Measurements from ENCODE around the gene PGLYRP3. TPM values are rescaled to one million over a fixed set of nuclear protein-coding genes. Genes with fewer than 3 reads are reported as not detected.

The PGLYRP3 gene, protein sequence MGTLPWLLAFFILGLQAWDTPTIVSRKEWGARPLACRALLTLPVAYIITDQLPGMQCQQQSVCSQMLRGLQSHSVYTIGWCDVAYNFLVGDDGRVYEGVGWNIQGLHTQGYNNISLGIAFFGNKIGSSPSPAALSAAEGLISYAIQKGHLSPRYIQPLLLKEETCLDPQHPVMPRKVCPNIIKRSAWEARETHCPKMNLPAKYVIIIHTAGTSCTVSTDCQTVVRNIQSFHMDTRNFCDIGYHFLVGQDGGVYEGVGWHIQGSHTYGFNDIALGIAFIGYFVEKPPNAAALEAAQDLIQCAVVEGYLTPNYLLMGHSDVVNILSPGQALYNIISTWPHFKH
- total RNA-seq, result not detected

GRCh38 chr1:153312570-153313186 lies at the start of gene PGLYRP3:
PGLYRP3 (minus strand) TSS chr1:153312952; CDS start chr1:153310665, 2,287 bp downstream.
- Histone ChIP-seq H3K9me3 (no peaks in the 10 kb centered on the region), H3K4me1 (no peaks in the 10 kb centered on the region), H3K27me3 (no peaks in the 10 kb centered on the region), H3K4me3 (no peak within 1 kb of the TSS), H3K27ac (no peak within 1 kb of the TSS), H3K36me3 (replicated peaks in 1 of 2; ENCODE audit: insufficient read depth in 1 of 2, low read depth in 2 of 2) (no peaks in the 10 kb centered on the region)
- ATAC-seq (no peak), DNase-seq (no peak)
- 51 to 56% methylated on average over 4 of the region's 4 CpGs for WGBS, 2 donors
- no peak for TF ChIP-seq POLR2A (IDR thresholded peaks at IDR 0.05)
- TF ChIP-seq CTCF (IDR thresholded peaks at IDR 0.05), result no peak
- intact Hi-C loops (cut with DNase I), result no loop called here

DNA sequence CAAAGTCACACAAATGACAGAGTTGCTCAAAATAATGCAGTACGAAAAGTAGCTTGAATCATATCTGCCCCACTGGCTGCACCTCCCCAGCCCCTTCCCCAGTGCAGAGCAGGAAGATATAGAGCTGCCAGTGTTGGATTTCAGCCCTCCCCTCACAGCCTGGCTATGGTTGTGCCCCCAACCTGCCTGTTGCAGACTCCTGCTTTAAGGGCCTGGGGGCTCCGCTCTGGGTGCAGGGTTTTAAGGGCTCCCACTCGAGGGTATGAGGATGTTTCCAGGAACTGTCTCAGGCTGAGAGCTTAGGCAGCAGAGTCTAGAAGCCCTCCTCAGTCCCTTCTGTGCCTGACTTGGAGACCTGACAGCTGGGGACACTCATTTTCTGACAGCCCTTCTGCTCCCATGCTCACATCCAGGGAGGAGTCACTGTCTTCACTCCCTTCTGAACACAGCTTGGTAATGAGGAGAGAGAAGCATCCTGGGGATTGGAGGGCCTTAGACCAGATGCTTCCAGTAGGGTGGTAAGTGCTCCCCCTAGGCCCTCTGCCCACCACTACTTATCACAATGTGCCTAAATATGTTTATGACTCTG lies 49.5 kb upstream of the PGLYRP3 start:
- Histone ChIP-seq H3K27ac (no peak overlapping the region), H3K36me3 (replicated peaks in 1 of 2; ENCODE audit: insufficient read depth in 1 of 2, low read depth in 2 of 2) (no peaks in the 10 kb centered on the region), H3K4me1 (no peaks in the 10 kb centered on the region), H3K27me3 (no peaks in the 10 kb centered on the region), H3K4me3 (no peak overlapping the region), H3K9me3 (no peaks in the 10 kb centered on the region)
- DNase-seq, result no peak
- 84 to 93% methylated on average over 2 to 3 of the region's 3 CpGs for WGBS, 2 donors
- no peak for ATAC-seq
- intact Hi-C loops (cut with DNase I), result no loop called here
- TF ChIP-seq CTCF (IDR thresholded peaks at IDR 0.05), result no peak
- TF ChIP-seq POLR2A (IDR thresholded peaks at IDR 0.05), result no peak

GRCh38 chr1:153361480-153362109 lies 48.8 kb upstream of the PGLYRP3 start:
- TF ChIP-seq POLR2A (IDR thresholded peaks at IDR 0.05) (no peak), CTCF (IDR thresholded peaks at IDR 0.05) (no peak)
- no peaks in the 10 kb centered on the region for H3K9me3 ChIP-seq
- no peak overlapping the region for H3K27ac ChIP-seq
- H3K27me3 ChIP-seq, result no peaks in the 10 kb centered on the region
- H3K4me3 ChIP-seq, result no peak overlapping the region
- H3K36me3 ChIP-seq (replicated peaks in 1 of 2; ENCODE audit: insufficient read depth in 1 of 2, low read depth in 2 of 2), result no peaks in the 10 kb centered on the region
- H3K4me1 ChIP-seq, result no peaks in the 10 kb centered on the region
- DNase-seq (no peak), ATAC-seq (no peak)
- intact Hi-C loops (cut with DNase I), result no loop called here
- 35 to 75% methylated on average over 2 to 4 of the region's 4 CpGs for WGBS, 2 donors

- TF ChIP-seq CTCF (IDR thresholded peaks at IDR 0.05) (no peak), POLR2A (IDR thresholded peaks at IDR 0.05) (no peak)
- no peaks in the 10 kb centered on the region for H3K9me3 ChIP-seq
- H3K4me3 ChIP-seq, result no peak overlapping the region
- no peak for ATAC-seq
- intact Hi-C loops (cut with DNase I), result no loop called here
- 73 to 89% methylated on average over 1 to 8 of the region's 11 CpGs for WGBS, 2 donors
- no peak for DNase-seq
- H3K27ac ChIP-seq, result no peak overlapping the region
- H3K4me1 ChIP-seq, result no peaks in the 10 kb centered on the region
- H3K27me3 ChIP-seq, result no peaks in the 10 kb centered on the region
- no peaks in the 10 kb centered on the region for H3K36me3 ChIP-seq (replicated peaks in 1 of 2; ENCODE audit: insufficient read depth in 1 of 2, low read depth in 2 of 2)
Measured at GRCh38 chr1:153360592-153361479, 48.1 kb upstream of the PGLYRP3 start.

Measured in body of pancreas (tissue), 4 donors.